NCI-H345 treated with DMSO at 0.1 percent for 48 hours (cell line): ENCODE results near the gene LEAP2.
"Not testable (repeated sequence)": the region's sequence is repeated elsewhere in the genome, so short reads cannot be mapped to it uniquely, and the experiment has no call there.

ENCODE experiments used
- DNase-seq: peaks from one replicate; lab custom pipeline; 2025; ENCODE audit not compliant: unreplicated experiment; lab: John Stamatoyannopoulos, UW

The LEAP2 gene

GRCh38 chr5:132840313-132840712 is 33.2 kb upstream of the LEAP2 start:
- no peak for DNase-seq

- no peak for DNase-seq
These were observed 32.6 kb upstream of the LEAP2 start for GRCh38 chr5:132840896-132841295.

GRCh38 chr5:132841305-132841704 is 32.2 kb upstream of the LEAP2 start:
- no peak for DNase-seq

GRCh38 chr5:132848270-132848669 is 25.2 kb upstream of the LEAP2 start:
- no peak for DNase-seq

- no peak for DNase-seq
These were observed 24.1 kb upstream of the LEAP2 start for GRCh38 chr5:132849347-132849746.

- DNase-seq = no peak
These were observed 23.4 kb upstream of the LEAP2 start for GRCh38 chr5:132850066-132850465.

GRCh38 chr5:132853323-132853722 is 20.1 kb upstream of the LEAP2 start:
- DNase-seq = no peak

GRCh38 chr5:132853790-132854189 is 19.7 kb upstream of the LEAP2 start:
- no peak for DNase-seq

GRCh38 chr5:132854301-132854700 is 19.2 kb upstream of the LEAP2 start:
- no peak for DNase-seq

- DNase-seq = not testable (repeated sequence)
These were observed 18.5 kb upstream of the LEAP2 start for GRCh38 chr5:132854992-132855391.

GRCh38 chr5:132856011-132856410 is 17.5 kb upstream of the LEAP2 start:
- DNase-seq = no peak

GRCh38 chr5:132859889-132860437 is 13.5 kb upstream of the LEAP2 start:
- no peak for DNase-seq

- no peak for DNase-seq
These were observed 12.7 kb upstream of the LEAP2 start for GRCh38 chr5:132860742-132861141.

- DNase-seq = no peak
These were observed 7.7 kb upstream of the LEAP2 start for GRCh38 chr5:132865668-132866341.

- DNase-seq = peak; percentile 91
These were observed 7.0 kb upstream of the LEAP2 start, which contains the start of the genes GDF9 and UQCRQ for GRCh38 chr5:132866342-132867045. Gene GDF9 (minus strand): TSS chr5:132866469. CDS start chr5:132864533, 1,936 bp downstream. Gene UQCRQ (plus strand): TSS chr5:132866642. CDS start chr5:132866882, 240 bp downstream.

- DNase-seq = no peak
These were observed 6.4 kb upstream of the LEAP2 start for GRCh38 chr5:132867046-132867451.

- no peak for DNase-seq
These were observed 4.7 kb upstream of the LEAP2 start for GRCh38 chr5:132868754-132869153.

GRCh38 chr5:132870801-132871200 is 2.7 kb upstream of the LEAP2 start:
- DNase-seq = no peak

GRCh38 chr5:132871459-132872284 is 1.8 kb upstream of the LEAP2 start:
- DNase-seq = no peak

GRCh38 chr5:132872788-132873118 is 715 bp upstream of the LEAP2 start:
- no peak for DNase-seq

- DNase-seq = no peak
These were observed 433 bp downstream of the LEAP2 start for GRCh38 chr5:132873930-132874271.
